Keratinocyte (primary cell): ENCODE results near the gene RIN3.

Experiments used
- CTCF ChIP-seq, 3 experiments: IDR thresholded peaks in 1 of 3; conservative IDR thresholded peaks in 1 of 3; optimal IDR thresholded peaks in 1 of 3; 2 replicates in 2 of 3; 3 replicates in 1 of 3; pipeline versions ENCODE3 to v1.5.1; 2011; ENCODE audit warnings: low read length in 3 of 3, mild to moderate bottlenecking in 3 of 3, moderate library complexity in 2 of 3, control low read depth in 1 of 3, inconsistent platforms in 1 of 3; ENCODE audit not compliant: insufficient read depth in 2 of 3; ENCODE audit errors: extremely low read depth in 1 of 3
- EZH2 ChIP-seq: IDR thresholded peaks from one replicate; pipeline ENCODE4 v1.6.1; 2012; ENCODE audit warnings: inconsistent platforms, mild to moderate bottlenecking, low read length, moderate library complexity

DNA sequence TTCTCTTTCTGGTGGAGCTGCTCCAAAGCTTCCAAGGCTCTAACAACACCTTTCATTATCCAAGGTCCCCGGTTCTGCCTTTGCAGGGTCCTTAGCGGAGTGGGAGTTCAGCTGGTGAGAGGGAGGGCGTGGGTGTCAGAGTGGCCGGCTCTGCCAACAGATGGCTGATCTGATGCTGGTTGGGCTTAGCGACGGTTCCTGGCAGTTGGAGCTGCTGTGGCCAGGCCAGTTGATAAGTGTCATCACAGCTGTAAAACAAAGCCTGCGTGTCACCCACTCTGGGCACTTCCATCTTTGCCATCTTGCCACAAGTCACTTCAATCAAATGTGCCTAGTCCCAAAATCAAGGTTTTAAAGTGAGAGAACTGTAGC is 36.3 kb downstream of the RIN3 start:
- TF ChIP-seq CTCF (optimal IDR thresholded peaks at IDR 0.05 in 1 of 3, IDR thresholded peaks at IDR 0.05 in 1 of 3, conservative IDR thresholded peaks at IDR 0.05 in 1 of 3; ENCODE audit: extremely low read depth in 1 of 3, insufficient read depth in 2 of 3, low read length in 3 of 3): no peak
- no peak for TF ChIP-seq EZH2
